ENCODE measurements around the gene CHRNA9. TPM values are rescaled to one million over a fixed set of nuclear protein-coding genes. Genes with fewer than 3 reads are reported as not detected.
"Not testable (repeated sequence)": the region's sequence is repeated elsewhere in the genome, so short reads cannot be mapped to it uniquely, and the experiment has no call there.

Gene CHRNA9
- polyA plus RNA-seq, 2 of the 4 experiments (the other 2 are of a cell fraction), result 1.3 to 1.6 TPM

DNA sequence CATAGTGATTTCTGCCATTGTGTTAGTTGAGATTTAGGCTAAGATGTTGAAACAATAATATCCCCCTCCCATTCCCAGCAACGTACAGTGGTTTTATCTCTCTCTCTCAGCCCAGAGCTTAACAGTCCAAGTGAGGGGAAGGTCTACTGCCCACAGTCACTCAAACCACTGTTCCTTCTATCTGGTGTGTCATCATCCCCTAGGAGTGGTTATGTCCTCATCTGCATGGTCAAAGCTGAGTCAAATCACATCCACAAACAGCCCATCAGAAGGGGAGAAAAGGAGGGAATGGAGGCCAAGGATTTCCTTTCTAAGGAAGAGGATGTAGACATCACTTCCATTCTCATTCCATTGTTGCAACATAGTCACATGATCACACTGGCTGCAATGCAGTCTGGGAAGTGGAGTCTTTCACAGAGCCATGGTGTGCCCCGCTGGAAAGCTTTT lies 42.8 kb upstream of the CHRNA9 start:
- H3K4me3 ChIP-seq, result no peak overlapping the region
- TF ChIP-seq RAD21 (conservative IDR thresholded peaks at IDR 0.05 in 1 of 2, IDR thresholded peaks at IDR 0.05 in 1 of 2) (no peak), CEBPB (IDR thresholded peaks at IDR 0.05) (peak in 1 of 2 experiments; percentile 38; a peak in 2 of 4 replicates)
- ChIA-PET CTCF (interaction anchor here (0.6 to 1.4 kb wide), 2 partner anchors 33 to 143 kb away, joined by 3 to 5 read pairs; no protein-coding TSS in a partner anchor), POLR2A (no interaction called here)
- peaks cover 6% of the 10 kb centered on the region; the same call in 1 of the 3 replicates for H3K9me3 ChIP-seq
- 76% methylated on average over 2 of the region's 2 CpGs for WGBS (ENCODE audit: missing lambda C conversion rate)
- H3K27ac ChIP-seq, result no peak overlapping the region
- H3K4me2 ChIP-seq, result no peak overlapping the region
- no peak for FAIRE-seq
- 0 out of 3 replicates have a peak, but pooled peaks cover 4% of the 10 kb centered on the region for H3K4me1 ChIP-seq
- ATAC-seq, result peak in 1 of 2 experiments; percentile 58; a peak in 2 of 6 replicates
- peak in 1 of 2 experiments; percentile 20 for DNase-seq (ENCODE audit: low read depth in 1 of 2, low spot score in 1 of 2)

- Histone ChIP-seq H3K9me3 (peaks cover 6% of the 10 kb centered on the region; the same call in 1 of the 3 replicates), H3K4me2 (no peak overlapping the region), H3K4me3 (no peak overlapping the region), H3K27ac (no peak overlapping the region), H3K4me1 (0 out of 3 replicates have a peak, but pooled peaks cover 7% of the 10 kb centered on the region)
- ChIA-PET POLR2A (no interaction called here), CTCF (interaction anchor here (1.3 kb wide), 1 partner anchor 23 kb away, joined by 4 read pairs; no protein-coding TSS in a partner anchor)
- no peak for TF ChIP-seq HDAC2 (IDR thresholded peaks at IDR 0.05)
- TF ChIP-seq, protein P1, sequence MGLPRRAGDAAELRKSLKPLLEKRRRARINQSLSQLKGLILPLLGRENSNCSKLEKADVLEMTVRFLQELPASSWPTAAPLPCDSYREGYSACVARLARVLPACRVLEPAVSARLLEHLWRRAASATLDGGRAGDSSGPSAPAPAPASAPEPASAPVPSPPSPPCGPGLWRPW (IDR thresholded peaks at IDR 0.05), result no peak
- TF ChIP-seq MAZ (IDR thresholded peaks at IDR 0.05; ENCODE audit: borderline replicate concordance, low read depth, low read length), result no peak
- TF ChIP-seq CHD2 (IDR thresholded peaks at IDR 0.05; ENCODE audit: low read length, partially characterized antibody), result no peak
- no peak for TF ChIP-seq RFX5 (IDR thresholded peaks at IDR 0.05)
- no peak for TF ChIP-seq JUNB (IDR thresholded peaks at IDR 0.05)
- TF ChIP-seq CBX2 (IDR thresholded peaks at IDR 0.05; ENCODE audit: borderline replicate concordance, low read depth), result no peak
- no peak for TF ChIP-seq CBX8 (IDR thresholded peaks at IDR 0.05)
- TF ChIP-seq KDM5A (IDR thresholded peaks at IDR 0.05), result no peak
- TF ChIP-seq, protein P2, sequence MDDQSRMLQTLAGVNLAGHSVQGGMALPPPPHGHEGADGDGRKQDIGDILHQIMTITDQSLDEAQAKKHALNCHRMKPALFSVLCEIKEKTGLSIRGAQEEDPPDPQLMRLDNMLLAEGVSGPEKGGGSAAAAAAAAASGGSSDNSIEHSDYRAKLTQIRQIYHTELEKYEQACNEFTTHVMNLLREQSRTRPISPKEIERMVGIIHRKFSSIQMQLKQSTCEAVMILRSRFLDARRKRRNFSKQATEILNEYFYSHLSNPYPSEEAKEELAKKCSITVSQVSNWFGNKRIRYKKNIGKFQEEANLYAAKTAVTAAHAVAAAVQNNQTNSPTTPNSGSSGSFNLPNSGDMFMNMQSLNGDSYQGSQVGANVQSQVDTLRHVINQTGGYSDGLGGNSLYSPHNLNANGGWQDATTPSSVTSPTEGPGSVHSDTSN (IDR thresholded peaks at IDR 0.05), result no peak
- no peak for TF ChIP-seq EHMT2 (IDR thresholded peaks at IDR 0.05; ENCODE audit: low read depth)
- TF ChIP-seq RNF2 (IDR thresholded peaks at IDR 0.05; ENCODE audit: borderline replicate concordance, low read depth), result no peak
- no peak for TF ChIP-seq RARB (CRISPR knock-in tag; IDR thresholded peaks at IDR 0.05)
- TF ChIP-seq, protein P3, sequence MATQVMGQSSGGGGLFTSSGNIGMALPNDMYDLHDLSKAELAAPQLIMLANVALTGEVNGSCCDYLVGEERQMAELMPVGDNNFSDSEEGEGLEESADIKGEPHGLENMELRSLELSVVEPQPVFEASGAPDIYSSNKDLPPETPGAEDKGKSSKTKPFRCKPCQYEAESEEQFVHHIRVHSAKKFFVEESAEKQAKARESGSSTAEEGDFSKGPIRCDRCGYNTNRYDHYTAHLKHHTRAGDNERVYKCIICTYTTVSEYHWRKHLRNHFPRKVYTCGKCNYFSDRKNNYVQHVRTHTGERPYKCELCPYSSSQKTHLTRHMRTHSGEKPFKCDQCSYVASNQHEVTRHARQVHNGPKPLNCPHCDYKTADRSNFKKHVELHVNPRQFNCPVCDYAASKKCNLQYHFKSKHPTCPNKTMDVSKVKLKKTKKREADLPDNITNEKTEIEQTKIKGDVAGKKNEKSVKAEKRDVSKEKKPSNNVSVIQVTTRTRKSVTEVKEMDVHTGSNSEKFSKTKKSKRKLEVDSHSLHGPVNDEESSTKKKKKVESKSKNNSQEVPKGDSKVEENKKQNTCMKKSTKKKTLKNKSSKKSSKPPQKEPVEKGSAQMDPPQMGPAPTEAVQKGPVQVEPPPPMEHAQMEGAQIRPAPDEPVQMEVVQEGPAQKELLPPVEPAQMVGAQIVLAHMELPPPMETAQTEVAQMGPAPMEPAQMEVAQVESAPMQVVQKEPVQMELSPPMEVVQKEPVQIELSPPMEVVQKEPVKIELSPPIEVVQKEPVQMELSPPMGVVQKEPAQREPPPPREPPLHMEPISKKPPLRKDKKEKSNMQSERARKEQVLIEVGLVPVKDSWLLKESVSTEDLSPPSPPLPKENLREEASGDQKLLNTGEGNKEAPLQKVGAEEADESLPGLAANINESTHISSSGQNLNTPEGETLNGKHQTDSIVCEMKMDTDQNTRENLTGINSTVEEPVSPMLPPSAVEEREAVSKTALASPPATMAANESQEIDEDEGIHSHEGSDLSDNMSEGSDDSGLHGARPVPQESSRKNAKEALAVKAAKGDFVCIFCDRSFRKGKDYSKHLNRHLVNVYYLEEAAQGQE (IDR thresholded peaks at IDR 0.05), result no peak
- TF ChIP-seq MYC (IDR thresholded peaks at IDR 0.05; ENCODE audit: borderline replicate concordance, low read length), result no peak
- FAIRE-seq (no peak), ATAC-seq (no peak), DNase-seq (ENCODE audit: low read depth in 1 of 2, low spot score in 1 of 2) (no peak)
- 50% methylated on average over 1 of the region's 1 CpG for WGBS (ENCODE audit: missing lambda C conversion rate)
These were observed 40.8 kb upstream of the CHRNA9 start for GRCh38 chr4:40294339-40294738.

DNA sequence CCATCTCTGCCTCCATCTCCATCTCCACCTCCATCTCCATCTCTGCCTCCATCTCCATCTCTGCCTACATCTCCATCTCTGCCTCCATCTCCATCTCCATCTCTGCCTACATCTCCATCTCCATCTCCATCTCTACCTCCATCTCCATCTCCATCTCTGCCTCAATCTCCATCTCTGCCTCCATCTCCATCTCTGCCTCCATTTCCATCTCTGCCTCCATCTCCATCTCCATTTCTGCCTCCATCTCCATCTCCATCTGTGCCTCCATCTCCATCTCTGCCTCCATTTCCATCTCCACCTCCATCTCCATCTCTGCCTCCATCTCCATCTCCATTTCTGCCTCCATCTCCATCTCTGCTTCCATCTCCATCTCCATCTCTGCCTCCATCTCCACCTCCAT lies 40.1 kb upstream of the CHRNA9 start:
- DNase-seq (ENCODE audit: low read depth in 1 of 2, low spot score in 1 of 2); H3K4me2 ChIP-seq; ATAC-seq; H3K4me3 ChIP-seq; POLR2A ChIA-PET; FAIRE-seq; H3K9me3 ChIP-seq; H3K27ac ChIP-seq: not testable (repeated sequence)
- peaks cover 13% of the 10 kb centered on the region; the same call in 1 of the 3 replicates for H3K4me1 ChIP-seq
- CTCF ChIA-PET, result interaction anchor here (1.0 kb wide), 1 partner anchor 13 kb away, joined by 4 read pairs; no protein-coding TSS in a partner anchor
